ENCODE data around the gene CWC22.

CWC22 gene

GRCh38 chr2:179900655-179901054 is 106.4 kb downstream of the CWC22 start:
- H3K79me2 ChIP-seq (ENCODE audit: insufficient read depth, low read length), result no peaks in the 10 kb centered on the region
- H3F3A ChIP-seq (ENCODE audit: insufficient read depth), result no peaks in the 10 kb centered on the region
- H3K36me3 ChIP-seq (ENCODE audit: low read length), result no peaks in the 10 kb centered on the region
- H3K9ac ChIP-seq (ENCODE audit: low read length), result no peak overlapping the region
- no peak overlapping the region for H3K27ac ChIP-seq (ENCODE audit: low read depth, low read length)
- H3K4me2 ChIP-seq (ENCODE audit: low read depth, low read length, poor library complexity, severe bottlenecking), result no peak overlapping the region
- no peak overlapping the region for H3K4me3 ChIP-seq (ENCODE audit: insufficient read depth, low read length, poor library complexity, severe bottlenecking)
- H3K9me3 ChIP-seq (ENCODE audit: insufficient read depth, low read length), result peaks cover 9% of the 10 kb centered on the region; the same call in 1 of the 2 replicates
- TF ChIP-seq CTCF (IDR thresholded peaks at IDR 0.05; ENCODE audit: insufficient read depth, low read length, poor library complexity, severe bottlenecking) (no peak), EZH2phosphoT487 (conservative IDR thresholded peaks at IDR 0.05; ENCODE audit: low read length) (no peak)
- H3K9me2 ChIP-seq (replicated peaks; ENCODE audit: insufficient read depth, low read length), result no peaks in the 10 kb centered on the region
- no peak overlapping the region for H2AFZ ChIP-seq (ENCODE audit: low read depth, low read length, severe bottlenecking)
- H4K20me1 ChIP-seq (ENCODE audit: low read depth, low read length), result no peaks in the 10 kb centered on the region
- no peaks in the 10 kb centered on the region for H3K27me3 ChIP-seq (ENCODE audit: low read length)

GRCh38 chr2:179899666-179900065 is 107.4 kb downstream of the CWC22 start:
- H3K27me3 ChIP-seq (ENCODE audit: low read length), result no peaks in the 10 kb centered on the region
- no peaks in the 10 kb centered on the region for H3K36me3 ChIP-seq (ENCODE audit: low read length)
- H3K79me2 ChIP-seq (ENCODE audit: insufficient read depth, low read length), result no peaks in the 10 kb centered on the region
- H3K4me2 ChIP-seq (ENCODE audit: low read depth, low read length, poor library complexity, severe bottlenecking), result no peak overlapping the region
- H3K9me2 ChIP-seq (replicated peaks; ENCODE audit: insufficient read depth, low read length), result no peaks in the 10 kb centered on the region
- peaks cover 9% of the 10 kb centered on the region; the same call in 1 of the 2 replicates for H3K9me3 ChIP-seq (ENCODE audit: insufficient read depth, low read length)
- no peak overlapping the region for H3K4me3 ChIP-seq (ENCODE audit: insufficient read depth, low read length, poor library complexity, severe bottlenecking)
- H3K9ac ChIP-seq (ENCODE audit: low read length), result peak overlapping the region; percentile 13; the same call in 1 of the 2 replicates
- H2AFZ ChIP-seq (ENCODE audit: low read depth, low read length, severe bottlenecking), result peak overlapping the region; percentile 87
- no peak for TF ChIP-seq CTCF (IDR thresholded peaks at IDR 0.05; ENCODE audit: insufficient read depth, low read length, poor library complexity, severe bottlenecking)
- no peak for TF ChIP-seq EZH2phosphoT487 (conservative IDR thresholded peaks at IDR 0.05; ENCODE audit: low read length)
- H3F3A ChIP-seq (ENCODE audit: insufficient read depth), result no peaks in the 10 kb centered on the region
- no peaks in the 10 kb centered on the region for H4K20me1 ChIP-seq (ENCODE audit: low read depth, low read length)
- no peak overlapping the region for H3K27ac ChIP-seq (ENCODE audit: low read depth, low read length)

- no peak overlapping the region for H3K4me3 ChIP-seq (ENCODE audit: insufficient read depth, low read length, poor library complexity, severe bottlenecking)
- no peaks in the 10 kb centered on the region for H3K9me2 ChIP-seq (replicated peaks; ENCODE audit: insufficient read depth, low read length)
- H3K9me3 ChIP-seq (ENCODE audit: insufficient read depth, low read length), result peaks cover 6% of the 10 kb centered on the region; the same call in 1 of the 2 replicates
- no peaks in the 10 kb centered on the region for H3K36me3 ChIP-seq (ENCODE audit: low read length)
- peak overlapping the region; percentile 87 for H2AFZ ChIP-seq (ENCODE audit: low read depth, low read length, severe bottlenecking)
- H3F3A ChIP-seq (ENCODE audit: insufficient read depth), result no peaks in the 10 kb centered on the region
- H3K79me2 ChIP-seq (ENCODE audit: insufficient read depth, low read length), result no peaks in the 10 kb centered on the region
- no peaks in the 10 kb centered on the region for H3K27me3 ChIP-seq (ENCODE audit: low read length)
- peak overlapping the region; percentile 25 for H3K4me2 ChIP-seq (ENCODE audit: low read depth, low read length, poor library complexity, severe bottlenecking)
- peak overlapping the region; percentile 40 for H3K27ac ChIP-seq (ENCODE audit: low read depth, low read length)
- H4K20me1 ChIP-seq (ENCODE audit: low read depth, low read length), result no peaks in the 10 kb centered on the region
- H3K9ac ChIP-seq (ENCODE audit: low read length), result peak overlapping the region; percentile 13; the same call in 1 of the 2 replicates
- TF ChIP-seq EZH2phosphoT487 (conservative IDR thresholded peaks at IDR 0.05; ENCODE audit: low read length) (no peak), CTCF (IDR thresholded peaks at IDR 0.05; ENCODE audit: insufficient read depth, low read length, poor library complexity, severe bottlenecking) (peak; percentile 79)
These were observed 108.2 kb downstream of the CWC22 start for GRCh38 chr2:179898873-179899272.
